LHCN-M2 (cell line): ENCODE results near the gene KSR1. TPM values are rescaled to one million over a fixed set of nuclear protein-coding genes. Genes with fewer than 3 reads are reported as not detected.

Experiments
- total RNA-seq: library from RNA; depleted of rRNA; stranded (reverse); fragments of >200 nt; gene quantifications from 2 replicates; pipeline ENCODE4 v1.2.3, GENCODE V29; 2014; rRNA removed

KSR1 gene
- total RNA-seq, 1 experiment from 2014 or later: 6.0 TPM

Other genes with a start within 250 kb of the KSR1 start
- 75.1 and 82.6 TPM in 2 replicates for gene WSB1, start 162.3 kb upstream of the KSR1 start, total RNA-seq
- 0.11 TPM in 1 of 2 replicates, not detected in the other for gene LGALS9, start 174.7 kb downstream of the KSR1 start, total RNA-seq